GM18508 (cell line): ENCODE results near the gene TBC1D3K.
"Not testable (repeated sequence)": the region's sequence is repeated elsewhere in the genome, so short reads cannot be mapped to it uniquely, and the experiment has no call there.

ENCODE experiments used
- ATAC-seq: cut with Tn5 transposase; IDR thresholded peaks from one replicate; pipeline ENCODE4 v1.9.1; 2021; ENCODE audit warnings: moderate number of reproducible peaks; ENCODE audit not compliant: insufficient read depth, unreplicated experiment

TBC1D3K gene

GRCh38 chr17:37924115-37924514 is at the start of gene TBC1D3K:
Gene TBC1D3K (plus strand): TSS chr17:37924415. CDS start chr17:37926000, 1,585 bp downstream.
- not testable (repeated sequence) for ATAC-seq

GRCh38 chr17:37884516-37884915 is 39.7 kb upstream of the TBC1D3K start:
- ATAC-seq = no peak

GRCh38 chr17:37885136-37885535 is 39.1 kb upstream of the TBC1D3K start:
- ATAC-seq = no peak

GRCh38 chr17:37888881-37889280 is 35.3 kb upstream of the TBC1D3K start:
- no peak for ATAC-seq

- not testable (repeated sequence) for ATAC-seq
Measured at GRCh38 chr17:37896961-37897360, 27.3 kb upstream of the TBC1D3K start.
